HG03139 (cell line): ENCODE measurements around the gene R3HDM2.

Experiments used
- ATAC-seq: cut with Tn5 transposase; IDR thresholded peaks from one replicate; pipeline ENCODE4 v1.9.1; 2021; ENCODE audit not compliant: unreplicated experiment

The R3HDM2 gene

GRCh38 chr12:57430931-57431566 is at the start of gene R3HDM2:
TSS of gene R3HDM2 (minus strand) at chr12:57431043. CDS start at chr12:57310428, 120,615 bp downstream.
- peak; percentile 88 for ATAC-seq

GRCh38 chr12:57479376-57480115 is 48.7 kb upstream of the R3HDM2 start, which contains the start of gene ARHGAP9:
TSS of gene ARHGAP9 (minus strand) at chr12:57479866. CDS start at chr12:57479406, 460 bp downstream.
- ATAC-seq = no peak

- no peak for ATAC-seq
These were observed 48.2 kb upstream of the R3HDM2 start for GRCh38 chr12:57479043-57479375.

GRCh38 chr12:57477710-57478681 is 47.2 kb upstream of the R3HDM2 start:
- peak; percentile 37 for ATAC-seq

GRCh38 chr12:57476993-57477709 is 46.3 kb upstream of the R3HDM2 start:
- no peak for ATAC-seq

- peak; percentile 37 for ATAC-seq
These were observed 45.5 kb upstream of the R3HDM2 start for GRCh38 chr12:57476162-57476992.

GRCh38 chr12:57475271-57476161 is 44.7 kb upstream of the R3HDM2 start:
- no peak for ATAC-seq

- ATAC-seq = no peak
These were observed 44.0 kb upstream of the R3HDM2 start for GRCh38 chr12:57474862-57475261.

GRCh38 chr12:57474430-57474829 is 43.6 kb upstream of the R3HDM2 start:
- ATAC-seq = no peak

- no peak for ATAC-seq
These were observed 43.0 kb upstream of the R3HDM2 start for GRCh38 chr12:57473886-57474285.

GRCh38 chr12:57473392-57473791 is 42.5 kb upstream of the R3HDM2 start:
- no peak for ATAC-seq

GRCh38 chr12:57472391-57472790 is 41.5 kb upstream of the R3HDM2 start:
- no peak for ATAC-seq

- ATAC-seq = no peak
These were observed 40.8 kb upstream of the R3HDM2 start for GRCh38 chr12:57471661-57472060.

GRCh38 chr12:57470970-57471656 is 40.3 kb upstream of the R3HDM2 start:
- ATAC-seq = no peak

- ATAC-seq = no peak
These were observed 39.6 kb upstream of the R3HDM2 start for GRCh38 chr12:57470286-57470969.

GRCh38 chr12:57469296-57470164 is 38.7 kb upstream of the R3HDM2 start:
- ATAC-seq = no peak

GRCh38 chr12:57467915-57468314 is 37.1 kb upstream of the R3HDM2 start:
- no peak for ATAC-seq
